Hepatocyte (in vitro differentiated cells): ENCODE results near the gene UTS2. TPM values are rescaled to one million over a fixed set of nuclear protein-coding genes. Genes with fewer than 3 reads are reported as not detected.

Experiments
- DNase-seq: peaks from one replicate; pipeline ENCODE4 v3.0.0-alpha.2; 2016; ENCODE audit warnings: low spot score
- H2AFZ ChIP-seq: fragments of 200-600 bp; sonication (generic); 2 replicates; pipeline ENCODE4 v1.6.0; 2016; ENCODE audit warnings: antibody characterized with exemption, mild to moderate bottlenecking
- H3K27ac ChIP-seq: fragments of 200-600 bp; sonication (generic); 2 replicates; pipeline ENCODE4 v1.5.1; 2016; ENCODE audit warnings: mild to moderate bottlenecking
- H3K27me3 ChIP-seq: fragments of 200-600 bp; sonication (generic); 2 replicates; pipeline ENCODE4 v1.6.1; 2016
- H3K36me3 ChIP-seq: fragments of 200-600 bp; sonication (generic); replicated peaks from 2 replicates; pipeline ENCODE4 v1.5.1; 2016; ENCODE audit warnings: low read depth; ENCODE audit not compliant: insufficient read depth
- H3K4me1 ChIP-seq: fragments of 200-600 bp; sonication (generic); 2 replicates; pipeline ENCODE4 v1.5.1; 2016; ENCODE audit warnings: mild to moderate bottlenecking, moderate library complexity; ENCODE audit not compliant: insufficient read depth
- H3K4me2 ChIP-seq: fragments of 200-600 bp; sonication (generic); 2 replicates; pipeline ENCODE4 v1.6.0; 2016
- H3K4me3 ChIP-seq: fragments of 200-600 bp; sonication (generic); 2 replicates; pipeline ENCODE4 v1.5.1; 2016; ENCODE audit warnings: mild to moderate bottlenecking
- H3K79me2 ChIP-seq: fragments of 200-600 bp; sonication (generic); 2 replicates; pipeline ENCODE4 v1.6.0; 2017; ENCODE audit warnings: mild to moderate bottlenecking
- H3K9me2 ChIP-seq: fragments of 200-600 bp; sonication (generic); replicated peaks from 2 replicates; pipeline ENCODE4 v1.6.0; 2017; ENCODE audit warnings: mild to moderate bottlenecking; ENCODE audit not compliant: insufficient read depth
- H3K9me3 ChIP-seq: fragments of 200-600 bp; sonication (generic); 2 replicates; pipeline ENCODE4 v1.5.1; 2016; ENCODE audit warnings: low read depth, mild to moderate bottlenecking
- H4K20me1 ChIP-seq: fragments of 200-600 bp; sonication (generic); 2 replicates; pipeline ENCODE4 v1.6.0; 2016; ENCODE audit warnings: mild to moderate bottlenecking; ENCODE audit not compliant: insufficient read depth, poor library complexity, severe bottlenecking
- EZH2 ChIP-seq: fragments of 200-600 bp; sonication (generic); IDR thresholded peaks from 2 replicates; pipeline ENCODE4 v1.6.1; 2016; ENCODE audit warnings: antibody characterized with exemption, mild to moderate bottlenecking, borderline replicate concordance
- EZH2phosphoT487 ChIP-seq: fragments of 200-600 bp; sonication (generic); IDR thresholded peaks from one replicate; pipeline ENCODE4 v1.6.1; 2018; ENCODE audit warnings: antibody characterized with exemption, mild to moderate bottlenecking, low read depth, moderate library complexity; ENCODE audit not compliant: unreplicated experiment, severe bottlenecking
- WGBS: methylation state at CpG from one replicate; pipeline ENCODE4 v1.1.6; 2016; ENCODE audit warnings: low lambda C conversion rate; ENCODE audit errors: missing lambda C conversion rate; 5-methylcytosine and 5-hydroxymethylcytosine counted together
- polyA plus RNA-seq: library from polyadenylated mRNA; unstranded; fragments of >200 nt; fragmentation: Nextera tagmentation; extraction: Ambion mirVana; gene quantifications from 2 replicates; pipeline ENCODE4 v1.2.1, GENCODE V29; 2016
- total RNA-seq: library from RNA; depleted of rRNA; stranded (reverse); fragments of >200 nt; gene quantifications from 2 replicates; pipeline ENCODE4 v1.2.3, GENCODE V29; 2014
- TF ChIP-seq, protein P1 (sequence below): fragments of 200-600 bp; sonication (generic); IDR thresholded peaks from 2 replicates; pipeline ENCODE4 v1.5.1; 2016; ENCODE audit warnings: antibody characterized with exemption, mild to moderate bottlenecking; ENCODE audit not compliant: poor library complexity

The UTS2 gene
- total and polyA plus RNA-seq, 2 experiments from 2014 or later: 0.29 TPM; not detected in 1

DNA sequence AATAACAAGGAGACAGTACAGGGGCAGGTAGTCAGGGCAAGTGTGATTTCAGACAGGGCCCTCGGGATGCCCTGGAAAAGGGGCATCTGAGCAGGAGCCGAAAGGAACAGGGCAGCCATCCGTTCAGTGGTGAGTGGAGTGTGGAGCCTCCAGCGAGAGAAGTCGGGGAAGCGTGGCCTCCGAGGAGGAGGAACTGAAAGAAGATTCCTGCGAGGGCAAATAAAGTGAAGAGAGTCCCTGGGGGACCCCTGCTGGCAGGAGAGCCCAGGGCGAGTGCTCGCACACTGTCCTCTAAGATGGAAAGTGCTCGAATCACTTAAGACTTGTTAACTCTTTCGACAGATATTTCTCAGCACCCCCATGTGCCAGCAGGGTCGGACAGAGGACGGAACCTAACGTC lies 3.5 kb upstream of the UTS2 start:
- WGBS: 58% methylated on average over 15 of the region's 15 CpGs
- Histone ChIP-seq H2AFZ (no peak overlapping the region), H4K20me1 (no peaks in the 10 kb centered on the region), H3K4me2 (no peak overlapping the region), H3K27ac (no peak overlapping the region), H3K4me1 (peaks cover 5% of the 10 kb centered on the region), H3K79me2 (no peaks in the 10 kb centered on the region), H3K27me3 (peaks cover 3% of the 10 kb centered on the region), H3K9me3 (no peaks in the 10 kb centered on the region), H3K4me3 (no peak overlapping the region), H3K36me3 (no peaks in the 10 kb centered on the region), H3K9me2 (no peaks in the 10 kb centered on the region)
- DNase-seq: no peak
- no peak for TF ChIP-seq EZH2phosphoT487
- no peak for TF ChIP-seq EZH2
- TF ChIP-seq, protein P1, sequence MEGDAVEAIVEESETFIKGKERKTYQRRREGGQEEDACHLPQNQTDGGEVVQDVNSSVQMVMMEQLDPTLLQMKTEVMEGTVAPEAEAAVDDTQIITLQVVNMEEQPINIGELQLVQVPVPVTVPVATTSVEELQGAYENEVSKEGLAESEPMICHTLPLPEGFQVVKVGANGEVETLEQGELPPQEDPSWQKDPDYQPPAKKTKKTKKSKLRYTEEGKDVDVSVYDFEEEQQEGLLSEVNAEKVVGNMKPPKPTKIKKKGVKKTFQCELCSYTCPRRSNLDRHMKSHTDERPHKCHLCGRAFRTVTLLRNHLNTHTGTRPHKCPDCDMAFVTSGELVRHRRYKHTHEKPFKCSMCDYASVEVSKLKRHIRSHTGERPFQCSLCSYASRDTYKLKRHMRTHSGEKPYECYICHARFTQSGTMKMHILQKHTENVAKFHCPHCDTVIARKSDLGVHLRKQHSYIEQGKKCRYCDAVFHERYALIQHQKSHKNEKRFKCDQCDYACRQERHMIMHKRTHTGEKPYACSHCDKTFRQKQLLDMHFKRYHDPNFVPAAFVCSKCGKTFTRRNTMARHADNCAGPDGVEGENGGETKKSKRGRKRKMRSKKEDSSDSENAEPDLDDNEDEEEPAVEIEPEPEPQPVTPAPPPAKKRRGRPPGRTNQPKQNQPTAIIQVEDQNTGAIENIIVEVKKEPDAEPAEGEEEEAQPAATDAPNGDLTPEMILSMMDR: no peak

DNA sequence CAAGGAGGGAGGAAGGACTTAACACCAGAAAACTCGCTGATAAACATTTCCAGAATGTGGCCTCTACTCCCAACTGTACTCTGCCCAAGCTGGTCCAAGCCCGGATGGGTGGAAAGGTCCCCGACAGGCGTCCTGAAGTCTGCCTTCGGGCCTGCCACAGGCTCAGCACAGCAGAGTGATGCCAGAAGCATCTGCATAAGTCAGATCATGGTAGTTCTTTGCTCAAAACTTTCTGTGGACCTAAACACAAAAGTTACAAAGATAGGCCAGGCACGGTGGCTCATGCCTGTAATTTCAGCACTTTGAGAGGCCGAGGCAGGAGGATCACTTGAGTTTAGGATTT lies 790 bp upstream of the UTS2 start:
- Histone ChIP-seq H3K79me2 (no peaks in the 10 kb centered on the region), H3K9me3 (no peaks in the 10 kb centered on the region), H3K36me3 (no peaks in the 10 kb centered on the region), H3K27me3 (peaks cover 12% of the 10 kb centered on the region), H3K9me2 (no peaks in the 10 kb centered on the region), H3K4me2 (no peak overlapping the region), H3K27ac (no peak overlapping the region), H3K4me1 (peaks cover 5% of the 10 kb centered on the region), H3K4me3 (no peak overlapping the region), H2AFZ (no peak overlapping the region), H4K20me1 (no peaks in the 10 kb centered on the region)
- WGBS: 73% methylated on average over 7 of the region's 7 CpGs
- TF ChIP-seq, protein P1: no peak
- TF ChIP-seq EZH2phosphoT487: no peak
- DNase-seq: no peak

- no peaks in the 10 kb centered on the region for H4K20me1 ChIP-seq
- 55% methylated on average over 15 of the region's 15 CpGs for WGBS
These were observed 2.1 kb downstream of the UTS2 start for GRCh38 chr1:7850786-7851185.

More at GRCh38 chr1:7850786-7851185, 2.1 kb downstream of the UTS2 start:
- TF ChIP-seq EZH2phosphoT487: no peak
- TF ChIP-seq, protein P1: no peak
- no peak for TF ChIP-seq EZH2
- DNase-seq: no peak
- no peaks in the 10 kb centered on the region for H3K9me3 ChIP-seq
- H2AFZ ChIP-seq: no peak overlapping the region
- H3K36me3 ChIP-seq: no peaks in the 10 kb centered on the region
- H3K27ac ChIP-seq: no peak overlapping the region
- peaks cover 12% of the 10 kb centered on the region for H3K27me3 ChIP-seq
- no peaks in the 10 kb centered on the region for H3K9me2 ChIP-seq
- H3K4me3 ChIP-seq: no peak overlapping the region
- H3K79me2 ChIP-seq: no peaks in the 10 kb centered on the region
- peaks cover 5% of the 10 kb centered on the region for H3K4me1 ChIP-seq
- no peak overlapping the region for H3K4me2 ChIP-seq
